HL-60/S4 treated with retinoic acid at 250 ng/mL for 4 days and 3 days (cell line): Measurements from ENCODE around the gene PKN3.

Source experiments
- in situ Hi-C: fragments of 300-500 bp; cut with MboI; formaldehyde crosslinking; loops from 2 replicates; pipeline ENCODE4 v1.7.0; 2022; ENCODE audit warnings: low sequenced_read_pairs

PKN3 gene

DNA sequence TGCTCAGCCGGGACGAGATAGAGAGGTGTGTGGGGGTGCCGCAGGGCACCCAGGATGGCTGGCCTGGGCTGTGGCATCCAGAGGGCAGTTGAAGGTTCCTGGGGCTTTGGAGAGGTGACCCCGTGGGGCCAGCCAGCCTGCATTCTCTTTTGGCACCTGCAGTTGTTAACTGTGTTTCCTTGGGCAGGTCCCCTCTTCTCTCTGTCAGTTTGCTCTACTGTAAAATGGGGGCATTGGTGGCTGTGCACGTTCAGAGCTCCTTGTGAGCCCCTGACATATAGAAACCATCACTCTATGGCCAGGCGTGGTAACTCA lies 13.1 kb downstream of the PKN3 start:
- in situ Hi-C loops, result no loop called here

DNA sequence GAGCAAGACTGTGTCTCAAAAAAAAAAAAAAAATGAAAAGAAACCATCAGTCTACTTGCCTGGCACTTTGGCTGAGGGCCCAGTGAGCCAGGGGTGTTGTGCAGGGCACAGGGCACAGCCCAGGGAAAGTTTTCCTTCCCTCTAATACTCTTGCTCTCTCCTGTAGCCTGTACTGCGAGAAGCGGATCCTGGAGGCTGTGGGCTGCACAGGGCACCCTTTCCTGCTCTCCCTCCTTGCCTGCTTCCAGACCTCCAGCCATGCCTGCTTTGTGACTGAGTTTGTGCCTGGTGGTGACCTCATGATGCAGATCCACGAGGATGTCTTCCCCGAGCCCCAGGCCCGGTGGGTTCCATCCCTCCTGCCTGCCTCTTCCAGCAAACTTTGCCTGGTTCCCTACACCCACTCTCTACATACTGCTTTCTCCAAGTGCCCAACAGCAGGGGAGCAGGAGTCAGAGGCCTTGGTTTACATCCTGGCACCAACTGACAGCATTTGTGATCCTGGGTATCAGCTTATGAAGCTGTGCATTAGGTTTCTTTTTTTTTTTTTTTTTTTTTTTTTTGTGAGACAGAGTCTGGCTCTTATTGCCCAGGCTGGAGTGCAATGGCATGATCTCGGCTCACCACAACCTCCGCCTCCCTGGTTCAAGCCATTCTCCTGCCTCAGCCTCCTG lies 14.4 kb downstream of the PKN3 start:
- in situ Hi-C loops, result no loop called here

DNA sequence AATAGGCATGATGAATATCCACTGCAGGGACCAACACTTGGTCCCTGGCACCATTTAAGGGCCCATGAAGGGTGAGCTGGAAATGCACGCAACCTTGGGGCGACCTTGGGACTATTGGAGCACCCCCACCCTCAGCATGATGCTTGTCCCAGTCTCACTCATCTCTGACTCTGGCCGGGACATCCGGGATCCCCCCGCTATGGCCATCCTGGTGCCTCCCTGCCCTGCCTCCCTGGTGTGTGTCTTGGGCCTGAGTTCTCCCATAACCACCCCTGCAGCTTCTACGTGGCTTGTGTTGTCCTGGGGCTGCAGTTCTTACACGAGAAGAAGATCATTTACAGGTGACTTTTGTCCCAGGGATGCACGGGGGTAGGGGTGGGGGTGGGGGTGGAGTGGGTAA lies 15.7 kb downstream of the PKN3 start:
- in situ Hi-C loops, result no loop called here

DNA sequence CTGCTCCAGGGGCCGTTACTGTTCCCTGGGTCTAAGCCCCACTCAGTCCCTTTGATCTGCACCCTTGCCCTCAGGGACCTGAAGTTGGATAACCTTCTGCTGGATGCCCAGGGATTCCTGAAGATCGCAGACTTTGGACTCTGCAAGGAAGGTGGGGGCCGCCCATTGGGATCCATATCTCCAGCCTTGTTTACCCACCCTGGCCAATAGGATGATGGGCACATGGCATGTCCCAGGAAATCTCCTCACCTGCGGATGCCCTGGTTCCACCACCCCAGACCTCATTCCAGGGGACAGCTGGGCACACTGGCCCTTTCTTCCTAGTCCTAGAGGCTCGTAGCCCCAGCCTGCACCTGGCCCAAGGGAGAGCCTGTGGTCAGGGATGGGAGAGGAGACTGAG lies 16.2 kb downstream of the PKN3 start:
- in situ Hi-C loops, result no loop called here

DNA sequence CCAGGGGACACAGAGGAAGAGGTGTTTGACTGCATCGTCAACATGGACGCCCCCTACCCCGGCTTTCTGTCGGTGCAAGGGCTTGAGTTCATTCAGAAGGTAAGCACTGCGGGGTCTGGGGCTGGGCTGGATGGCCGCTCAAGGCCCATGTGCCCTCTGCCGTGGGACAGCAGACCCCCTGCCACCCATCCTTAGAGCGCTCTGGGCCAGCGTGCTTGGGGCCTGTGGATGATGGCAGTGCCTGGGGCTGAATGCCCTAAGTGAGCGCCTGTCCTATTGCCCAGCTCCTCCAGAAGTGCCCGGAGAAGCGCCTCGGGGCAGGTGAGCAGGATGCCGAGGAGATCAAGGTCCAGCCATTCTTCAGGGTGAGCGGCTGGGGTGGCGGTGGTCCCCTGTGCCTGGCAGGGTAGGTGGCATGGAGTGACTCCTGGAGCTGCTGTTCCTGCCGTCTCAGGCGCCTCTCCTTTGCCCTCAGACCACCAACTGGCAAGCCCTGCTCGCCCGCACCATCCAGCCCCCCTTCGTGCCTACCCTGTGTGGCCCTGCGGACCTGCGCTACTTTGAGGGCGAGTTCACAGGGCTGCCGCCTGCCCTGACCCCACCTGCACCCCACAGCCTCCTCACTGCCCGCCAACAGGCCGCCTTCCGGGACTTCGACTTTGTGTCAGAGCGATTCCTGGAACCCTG lies 17.8 kb downstream of the PKN3 start:
- in situ Hi-C loops, result no loop called here

DNA sequence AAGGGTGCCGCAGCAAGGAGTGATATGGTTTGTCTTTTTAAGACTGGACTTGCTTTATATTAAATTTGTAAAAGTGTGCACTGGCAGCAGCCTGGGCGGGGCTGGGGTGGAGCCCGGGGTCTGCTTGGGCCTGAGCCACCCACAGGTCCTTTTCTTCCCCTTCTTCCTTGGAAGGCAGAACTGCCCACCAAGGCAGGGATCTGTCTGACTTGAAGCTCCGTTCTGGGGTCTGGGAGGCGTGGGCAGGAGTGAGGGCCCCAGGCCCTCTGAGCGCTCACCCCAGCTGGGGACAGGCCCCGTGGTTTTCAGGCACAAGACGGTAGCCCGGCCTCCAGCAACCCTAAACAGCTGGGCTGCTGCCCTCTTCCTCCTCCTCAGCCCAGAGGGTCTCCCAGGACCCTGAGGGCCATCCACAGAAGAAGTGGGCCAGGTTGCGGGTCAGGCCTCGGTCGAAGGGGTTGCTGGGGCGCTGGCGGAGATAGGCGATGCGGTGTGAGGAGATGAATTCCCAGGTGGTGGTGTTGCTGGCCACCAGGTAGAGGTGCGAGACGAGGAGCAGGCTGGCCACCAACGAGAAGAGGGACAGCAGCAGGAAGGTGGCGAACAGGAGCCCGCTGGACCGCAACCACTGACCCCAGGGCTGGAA lies 18.7 kb downstream of the PKN3 start:
- in situ Hi-C loops, result no loop called here

DNA sequence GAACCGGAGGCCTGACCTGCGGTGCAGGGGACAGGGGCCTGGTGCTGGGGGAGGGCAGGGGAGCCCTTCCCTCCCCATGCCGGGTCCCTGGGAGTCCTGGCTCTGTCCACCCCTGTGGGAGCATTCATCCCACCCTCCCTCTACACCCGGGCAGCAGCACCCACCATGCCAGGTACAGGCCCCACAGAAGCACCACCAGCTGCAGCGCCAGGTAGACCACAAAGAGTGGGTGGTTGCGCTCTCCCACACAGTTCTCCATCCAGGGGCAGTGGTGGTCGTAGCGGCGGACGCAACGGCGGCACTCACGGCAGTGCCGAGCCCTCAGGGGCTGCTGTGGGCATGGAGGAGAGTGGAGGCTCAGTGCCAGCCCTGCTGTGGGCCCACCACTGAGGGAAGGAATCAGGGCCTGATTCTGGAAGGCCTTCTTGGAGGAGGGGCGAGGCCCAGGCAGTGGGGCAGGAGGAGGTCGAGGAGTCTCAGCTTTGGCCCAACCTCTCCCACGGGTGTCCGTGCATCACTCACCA lies 19.2 kb downstream of the PKN3 start:
- in situ Hi-C loops, result no loop called here

DNA sequence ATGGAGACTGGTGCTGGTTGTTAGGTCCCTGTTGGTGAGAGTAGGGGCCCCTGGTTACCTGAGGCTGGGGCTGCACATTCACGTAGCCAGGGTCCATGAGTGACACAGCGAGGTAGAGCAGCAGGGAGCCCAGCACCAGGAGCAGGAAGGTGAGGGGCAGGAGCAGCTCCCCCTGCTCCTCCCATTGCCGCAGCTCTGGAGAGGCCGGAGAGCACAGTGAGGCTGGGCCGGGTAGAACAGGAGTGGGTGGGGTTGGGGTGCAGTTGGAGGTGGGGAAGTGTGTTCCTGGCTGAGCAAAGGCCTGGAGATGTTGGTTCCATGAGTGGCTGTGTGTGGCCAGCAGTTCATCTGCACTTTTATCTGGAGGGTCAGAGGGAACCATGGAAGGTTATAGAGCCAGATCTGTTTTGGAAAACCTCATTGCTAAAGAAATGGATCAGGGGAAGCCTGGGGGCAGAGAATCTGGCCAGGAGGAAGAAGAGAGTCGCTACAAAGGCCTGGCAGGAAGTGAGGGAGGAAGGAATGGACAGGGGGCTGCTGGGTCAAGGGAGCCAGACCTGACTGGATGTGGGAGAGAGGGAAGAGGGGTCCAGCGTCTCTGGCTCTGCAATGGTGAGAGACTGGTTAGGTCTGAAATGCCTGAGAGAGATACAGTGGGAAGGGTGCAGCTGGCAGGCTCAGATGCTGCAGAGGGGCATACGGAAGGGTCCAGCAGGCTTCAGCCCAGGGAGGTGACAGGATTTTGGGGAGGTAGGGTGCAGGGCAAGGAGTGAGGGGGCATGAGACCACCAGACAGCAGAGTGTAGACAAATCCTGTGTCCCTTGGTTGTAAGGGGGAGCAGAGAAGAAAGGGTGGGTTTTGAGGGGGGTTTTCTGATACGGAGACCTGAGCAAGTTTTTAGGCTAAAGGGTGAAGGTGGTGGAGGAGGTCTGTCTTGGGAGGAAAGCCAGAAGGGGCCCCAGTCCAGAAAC lies 20.4 kb downstream of the PKN3 start:
- in situ Hi-C loops, result no loop called here

DNA sequence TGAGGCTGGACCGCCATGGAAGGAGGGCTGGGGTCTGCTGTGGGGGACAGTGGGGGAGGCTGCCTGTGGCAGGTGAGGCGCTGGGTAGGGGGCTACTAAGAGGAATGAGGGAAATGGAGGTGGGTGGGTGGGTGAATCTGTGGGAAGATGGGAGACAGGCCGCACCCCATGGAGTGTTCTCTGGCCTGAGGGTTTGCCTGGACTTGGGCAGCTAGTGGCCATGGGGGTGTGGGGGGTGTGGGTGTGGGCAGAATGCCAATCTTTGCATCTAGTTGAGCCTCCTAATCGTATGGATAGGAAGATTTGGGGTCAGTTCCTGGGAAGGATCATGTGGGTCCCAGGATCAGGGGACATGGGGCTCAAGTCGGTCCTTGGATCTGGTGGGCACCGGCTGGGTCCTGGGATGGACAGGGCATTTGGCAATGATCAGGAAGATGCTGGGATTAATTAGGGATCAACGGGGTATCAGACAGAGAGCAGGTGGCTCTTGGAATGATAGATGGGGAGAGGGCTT lies 21.1 kb downstream of the PKN3 start:
- in situ Hi-C loops, result no loop called here

DNA sequence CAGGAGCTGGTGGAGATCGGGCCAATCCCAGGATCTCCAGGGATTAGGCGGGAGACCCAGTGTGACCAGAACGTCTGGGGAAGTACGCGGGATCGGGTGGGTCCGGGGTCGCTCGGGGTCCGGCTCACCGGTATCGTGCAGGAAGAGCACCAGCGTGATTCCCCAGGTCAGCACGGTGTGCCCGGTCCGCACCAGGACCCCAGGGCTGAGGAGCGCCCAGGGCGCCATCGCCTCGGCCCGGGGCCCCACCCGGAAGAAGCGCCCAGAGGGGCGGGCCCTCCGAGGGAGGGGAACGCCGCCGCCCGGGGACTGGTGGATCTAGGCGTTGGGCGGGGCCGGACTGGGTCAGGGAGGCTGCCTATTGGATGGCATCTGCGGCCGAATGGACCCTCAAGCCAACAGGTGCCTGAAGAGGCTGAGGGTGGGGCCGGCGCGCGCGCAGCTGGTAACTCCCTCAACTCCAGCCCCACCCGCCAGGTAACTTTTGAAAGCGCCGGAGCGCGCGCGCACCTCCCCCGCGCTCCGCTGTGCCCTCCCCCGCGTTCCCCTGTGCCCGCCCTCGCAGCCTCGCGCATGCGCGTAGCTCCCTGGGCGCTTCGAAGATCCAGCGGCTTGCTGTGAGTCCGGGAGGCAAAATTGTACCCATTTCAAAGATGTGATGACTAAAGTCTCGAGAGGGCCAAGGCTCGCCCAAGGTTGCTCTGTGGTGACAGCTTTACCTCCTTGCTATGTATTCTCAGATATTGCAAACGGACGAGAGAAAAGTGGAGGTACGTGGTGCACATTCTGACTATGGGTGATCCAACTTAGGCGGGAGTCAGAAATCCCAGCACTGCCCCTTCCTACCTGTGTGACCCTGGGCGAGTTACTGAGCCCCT lies 21.8 kb downstream of the PKN3 start, which contains the start of gene ZDHHC12:
ZDHHC12 (minus strand) TSS at position 262 of the 878 bp plus-strand sequence; CDS start at position 228, 34 bp downstream.
- in situ Hi-C loops, result no loop called here

DNA sequence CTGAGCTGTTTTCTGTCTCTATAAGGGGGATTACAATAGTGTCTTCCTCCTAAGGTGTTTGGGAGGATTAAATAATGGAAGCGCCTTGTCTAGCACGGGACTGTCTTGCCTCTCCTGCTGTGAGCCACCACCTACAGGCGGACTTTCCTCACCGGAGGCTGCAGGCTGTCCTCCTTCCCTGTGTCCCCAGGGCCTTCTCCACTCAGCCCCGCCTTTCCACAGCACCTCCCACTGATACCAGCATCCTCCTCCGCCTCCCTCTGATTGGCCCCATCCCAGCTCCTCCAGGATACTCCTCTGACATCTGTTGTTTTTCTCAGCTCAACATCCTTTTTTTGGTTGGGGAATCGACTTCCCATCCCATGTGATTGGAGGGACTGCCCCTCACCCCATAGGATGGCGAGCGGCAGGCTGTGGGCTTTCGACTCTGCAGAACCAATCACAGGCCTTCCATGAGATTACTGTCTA lies 22.5 kb downstream of the PKN3 start:
- in situ Hi-C loops, result no loop called here

DNA sequence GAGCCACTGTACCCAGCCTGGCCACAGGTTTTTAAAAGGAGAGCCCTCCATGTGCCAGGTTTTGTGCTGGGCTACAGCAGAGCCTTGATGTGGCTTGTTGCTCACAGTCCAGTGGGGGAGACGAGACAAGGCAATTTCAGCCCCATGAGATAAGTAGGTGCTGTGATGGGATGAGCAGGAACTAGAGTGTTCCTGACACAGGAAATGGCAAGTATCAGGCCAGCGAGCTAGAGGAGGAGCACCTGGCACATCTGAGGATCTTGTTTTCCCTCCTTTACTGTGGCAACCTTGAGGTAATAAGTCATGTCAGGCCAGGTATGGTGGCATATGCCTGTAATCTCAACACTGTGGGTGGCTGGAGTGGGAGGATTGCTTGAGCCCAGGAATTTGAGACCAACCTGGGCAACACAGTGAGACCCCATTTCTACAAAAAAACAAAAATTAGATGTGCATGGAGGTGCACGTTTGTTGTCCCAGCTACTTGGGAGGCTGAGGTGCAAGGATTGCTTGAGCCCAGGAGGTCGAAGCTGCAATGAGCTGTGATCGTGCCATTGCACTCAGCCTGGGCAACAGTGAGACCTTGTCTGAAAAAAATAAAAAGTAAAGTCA lies 25.4 kb downstream of the PKN3 start:
- in situ Hi-C loops, result no loop called here

DNA sequence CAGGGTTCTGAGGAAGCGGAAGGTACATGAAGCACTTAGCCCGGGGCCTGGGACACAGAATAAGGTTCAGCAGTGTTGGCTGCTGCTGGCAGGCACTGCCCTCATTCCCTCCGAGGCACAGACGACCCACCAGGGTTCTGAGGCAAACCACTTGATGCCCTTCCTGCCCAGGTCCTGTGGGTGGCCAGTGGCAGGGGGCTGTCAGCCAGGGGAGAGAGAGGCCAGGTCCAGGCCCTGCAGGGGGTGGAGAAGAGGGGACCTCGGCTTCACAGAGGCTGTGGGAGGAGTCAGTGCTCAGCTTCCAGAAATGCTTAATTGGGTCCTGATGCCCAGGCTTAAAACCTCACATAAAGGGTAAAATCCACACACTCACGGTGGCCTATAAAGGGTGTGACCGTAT lies 26.0 kb downstream of the PKN3 start:
- in situ Hi-C loops, result no loop called here

DNA sequence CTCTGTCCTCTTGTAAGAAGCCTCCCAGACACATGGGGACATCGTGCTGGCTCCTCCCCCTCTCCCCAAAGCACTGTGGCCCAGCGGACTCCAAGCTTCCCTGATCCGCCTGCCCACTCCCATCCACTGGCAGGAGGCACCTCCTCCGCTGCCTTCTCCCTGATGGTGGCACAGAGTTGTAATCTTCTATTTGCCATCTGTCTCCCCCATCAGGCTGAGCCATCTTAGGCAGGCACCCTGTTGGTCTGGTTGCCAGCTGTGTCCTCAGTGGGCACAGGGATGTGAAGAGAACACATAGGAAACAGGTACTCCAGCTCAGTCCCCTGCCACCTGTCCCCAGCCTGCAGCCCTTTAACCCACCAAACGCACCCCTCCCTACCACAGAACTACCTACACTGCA lies 27.0 kb downstream of the PKN3 start:
- in situ Hi-C loops, result no loop called here

DNA sequence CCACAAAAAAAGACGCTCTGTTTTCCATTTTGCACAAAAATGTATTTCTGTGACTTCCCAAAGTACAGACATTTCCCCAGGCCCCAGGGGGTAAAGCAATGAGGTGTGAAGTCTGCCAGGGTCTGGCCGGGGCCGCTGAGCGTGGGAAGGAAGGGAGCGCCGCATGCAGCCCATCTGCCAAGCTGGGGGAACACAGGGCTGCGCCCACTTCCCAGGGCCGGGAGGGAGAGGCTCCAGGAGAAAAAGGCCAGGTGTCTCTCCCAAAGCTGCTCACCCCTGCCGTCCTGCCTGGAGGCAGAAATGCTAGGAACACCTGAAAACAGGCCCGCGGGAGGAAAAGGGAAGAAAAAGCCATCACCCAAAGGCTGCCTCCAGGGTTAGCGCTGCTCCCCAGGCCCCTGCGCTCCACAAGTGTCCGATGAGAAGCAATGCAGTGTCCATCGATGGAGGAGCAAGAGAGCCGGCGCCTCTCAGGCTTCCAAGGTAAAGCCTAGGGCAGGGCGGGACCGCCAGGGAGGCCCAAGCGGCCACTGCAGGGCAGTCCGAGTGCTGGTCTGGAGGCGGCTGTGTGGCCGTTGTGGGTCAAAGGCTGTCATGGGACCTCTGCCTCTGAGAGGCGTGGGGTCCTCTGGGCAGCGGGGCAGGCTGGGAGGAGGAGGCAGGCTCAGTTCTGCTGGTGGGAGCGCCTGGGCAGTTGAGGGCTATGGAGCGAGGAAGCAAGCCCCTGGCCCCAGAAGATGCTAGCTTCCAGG lies 27.6 kb downstream of the PKN3 start:
- in situ Hi-C loops, result no loop called here

DNA sequence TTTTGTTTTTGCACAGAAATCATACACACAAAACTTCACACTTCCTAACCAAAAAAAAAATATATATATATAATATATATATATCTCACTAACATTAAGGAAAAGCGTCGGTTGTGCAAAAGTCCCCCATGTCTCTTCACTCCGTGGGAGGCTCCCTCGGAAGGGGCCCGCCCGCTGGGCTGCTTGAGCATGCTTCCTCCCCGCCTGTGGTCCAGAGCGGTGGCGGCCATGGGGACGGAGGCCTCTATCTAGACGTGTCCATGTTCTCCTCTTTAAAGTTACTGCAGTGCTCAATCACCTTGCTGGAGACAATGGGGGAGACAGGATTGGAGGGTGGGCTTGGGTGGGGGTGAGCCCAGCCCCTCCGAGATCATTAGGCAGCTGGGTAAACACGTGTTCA lies 28.8 kb downstream of the PKN3 start:
- in situ Hi-C loops, result no loop called here

DNA sequence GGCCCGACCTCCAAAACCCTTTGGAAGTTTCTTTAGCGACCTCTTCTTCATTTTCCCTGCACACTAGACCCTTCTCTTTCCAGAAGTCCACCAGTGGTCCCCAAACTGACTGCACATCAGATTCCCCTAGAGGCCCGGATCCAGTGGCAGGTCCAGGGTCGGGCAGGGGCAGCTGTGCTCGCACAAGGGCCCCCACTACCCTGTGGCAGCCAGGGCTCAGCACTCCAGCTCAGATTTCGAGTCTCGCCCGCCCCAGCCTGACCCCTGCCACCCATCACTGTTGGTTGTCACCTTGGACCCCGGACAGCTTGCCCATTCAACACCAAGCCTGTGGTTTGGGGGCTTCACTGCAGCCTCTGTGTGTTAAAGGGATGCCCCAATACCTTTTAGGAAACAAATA lies 29.4 kb downstream of the PKN3 start:
- in situ Hi-C loops, result no loop called here

DNA sequence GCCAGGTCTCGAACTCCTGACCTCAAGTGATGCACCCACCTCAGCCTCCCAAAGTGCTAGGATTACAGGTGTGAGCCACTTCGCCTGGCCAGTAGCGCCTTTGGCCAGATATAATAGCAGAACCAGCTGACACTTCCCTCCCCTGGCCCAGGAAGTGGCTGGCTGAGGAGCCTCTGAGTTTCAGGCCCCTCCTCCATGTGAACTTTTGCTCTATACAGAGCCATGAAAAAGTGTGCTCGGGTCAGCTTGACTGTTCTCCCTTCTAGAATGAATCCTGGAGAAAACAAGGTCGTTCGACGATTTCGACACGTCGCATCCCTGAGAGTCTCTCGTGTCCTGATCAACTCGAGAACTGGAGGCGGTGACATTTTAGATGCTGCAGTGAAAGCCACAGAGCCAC lies 30.3 kb downstream of the PKN3 start:
- in situ Hi-C loops, result no loop called here

DNA sequence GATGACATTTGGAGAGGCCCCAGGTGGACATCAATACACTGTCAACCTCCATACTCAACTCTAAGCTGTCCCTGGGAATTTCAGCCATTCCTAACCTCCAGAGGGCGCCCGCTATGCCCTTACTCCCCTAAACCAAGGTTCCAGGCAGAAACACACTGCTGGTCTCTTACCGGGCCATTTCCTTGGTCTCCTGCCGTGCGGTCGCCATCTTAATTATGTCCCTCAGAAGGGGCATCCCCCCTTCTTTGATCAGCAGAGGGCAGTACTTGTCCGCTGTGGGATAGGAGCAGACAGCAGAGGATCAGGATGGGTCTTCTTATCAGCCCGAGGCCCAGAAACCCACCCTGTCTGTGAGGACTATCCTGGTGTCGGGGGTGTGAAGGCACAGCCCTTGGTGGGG lies 31.0 kb downstream of the PKN3 start:
- in situ Hi-C loops, result no loop called here
